Stimulated activated CD4-positive, alpha-beta T cell treated with anti-CD3 and anti-CD28 coated beads, Interleukin-15, amount 100 ng/mL, for 24 hours (primary cell): Measurements from ENCODE around the gene LDLRAP1.
A peak's percentile ranks its signal among the peaks of the same experiment; 100 is the strongest.

Source experiments
- DNase-seq: peaks from one replicate; pipeline ENCODE4 v3.0.0-alpha.2; 2020

The LDLRAP1 gene

DNA sequence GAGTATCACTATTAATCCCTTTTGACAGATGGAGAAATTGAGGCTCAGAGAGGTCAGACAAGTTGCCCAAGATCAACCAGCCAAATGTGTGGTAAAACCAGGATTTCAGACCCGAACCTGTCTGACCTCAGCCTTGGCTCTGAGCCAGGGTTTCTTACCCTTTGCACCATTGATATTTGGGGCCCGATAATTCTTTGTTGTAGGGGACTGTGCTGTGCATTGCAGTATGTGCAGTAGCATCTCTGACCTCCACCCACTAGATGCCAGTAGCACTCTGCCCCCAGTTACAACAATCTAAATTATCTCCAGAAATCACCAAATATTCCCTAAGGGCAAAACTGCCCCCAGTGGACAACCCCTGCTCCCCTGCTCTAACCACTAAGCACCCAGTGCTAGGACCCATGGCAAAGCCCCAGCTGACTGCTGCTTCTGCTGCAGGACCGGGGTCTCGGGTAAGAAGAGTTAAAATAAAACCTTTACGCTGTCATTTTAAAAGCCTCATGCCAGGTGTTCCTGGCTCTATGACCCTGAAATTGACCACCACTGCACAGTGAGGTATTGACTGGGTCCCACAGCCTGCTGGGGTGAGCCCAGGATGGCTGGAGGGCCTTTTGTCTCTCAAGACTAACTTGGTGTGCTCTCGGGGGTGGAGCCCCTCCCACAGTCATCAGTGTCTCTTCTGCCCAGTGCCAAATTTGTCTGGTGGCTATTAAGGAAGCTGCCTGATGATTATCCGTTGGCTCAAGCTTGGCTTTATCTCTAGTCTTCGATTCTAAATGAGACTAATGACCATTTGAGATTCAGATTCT lies 67.6 kb downstream of the LDLRAP1 start:
- peak; percentile 13 for DNase-seq

DNA sequence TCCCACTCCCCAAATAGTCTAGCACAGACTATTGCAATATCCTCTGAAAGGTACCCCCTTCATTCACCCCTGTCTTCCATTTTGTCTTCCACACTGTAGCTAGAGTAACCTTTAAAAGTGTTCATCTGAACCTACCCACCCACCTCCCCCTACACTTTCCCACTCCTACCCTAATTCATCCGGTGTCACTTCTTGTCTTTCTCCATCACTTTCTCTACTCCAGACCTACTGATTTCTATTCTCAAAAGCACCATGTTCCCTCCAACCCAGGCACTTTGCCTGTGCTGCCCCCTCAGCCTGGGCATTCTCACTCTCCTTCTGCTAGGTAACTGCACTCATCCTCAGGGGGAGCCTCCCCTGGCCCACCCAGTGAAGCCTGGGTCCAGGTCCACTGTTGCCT lies 68.4 kb downstream of the LDLRAP1 start:
- DNase-seq = no peak

DNA sequence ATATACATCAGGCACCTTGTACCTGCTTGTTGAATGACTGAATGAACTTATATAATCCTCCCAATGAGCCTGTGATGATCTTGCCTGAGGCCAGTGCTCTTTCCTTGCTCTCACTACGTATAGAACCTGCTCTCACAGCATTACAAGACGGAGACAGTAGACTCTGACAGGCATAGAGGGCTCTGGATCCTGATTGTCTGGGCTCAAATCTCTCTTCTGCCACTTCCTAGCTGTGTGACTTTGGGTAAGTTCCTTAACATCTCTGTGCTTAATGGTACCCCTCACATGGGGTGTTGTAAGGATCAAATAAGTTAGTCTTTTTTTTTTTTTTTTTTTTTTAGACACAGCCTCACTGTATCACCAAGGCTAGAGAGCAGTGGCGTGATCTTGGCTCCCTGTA lies 69.0 kb downstream of the LDLRAP1 start:
- DNase-seq = no peak

DNA sequence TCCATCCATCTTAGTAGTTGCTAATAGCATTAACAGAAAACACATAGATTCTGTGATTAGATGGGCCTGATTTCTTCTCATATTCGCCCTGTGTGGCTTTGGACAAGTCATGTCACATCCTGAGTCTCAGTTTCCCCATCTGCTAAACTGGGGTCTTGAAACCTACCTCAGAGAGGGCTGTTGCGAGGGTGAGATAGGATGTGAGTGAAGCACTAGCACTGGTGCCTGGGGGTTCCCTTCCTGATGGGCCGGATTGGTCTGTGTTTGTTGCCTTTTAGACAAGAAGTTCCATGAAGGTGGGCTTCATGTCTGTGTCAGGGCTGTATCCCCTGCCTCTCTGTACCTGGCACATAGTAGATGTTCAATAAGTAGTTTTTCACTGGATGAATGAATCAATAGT lies 69.7 kb downstream of the LDLRAP1 start:
- DNase-seq = no peak

DNA sequence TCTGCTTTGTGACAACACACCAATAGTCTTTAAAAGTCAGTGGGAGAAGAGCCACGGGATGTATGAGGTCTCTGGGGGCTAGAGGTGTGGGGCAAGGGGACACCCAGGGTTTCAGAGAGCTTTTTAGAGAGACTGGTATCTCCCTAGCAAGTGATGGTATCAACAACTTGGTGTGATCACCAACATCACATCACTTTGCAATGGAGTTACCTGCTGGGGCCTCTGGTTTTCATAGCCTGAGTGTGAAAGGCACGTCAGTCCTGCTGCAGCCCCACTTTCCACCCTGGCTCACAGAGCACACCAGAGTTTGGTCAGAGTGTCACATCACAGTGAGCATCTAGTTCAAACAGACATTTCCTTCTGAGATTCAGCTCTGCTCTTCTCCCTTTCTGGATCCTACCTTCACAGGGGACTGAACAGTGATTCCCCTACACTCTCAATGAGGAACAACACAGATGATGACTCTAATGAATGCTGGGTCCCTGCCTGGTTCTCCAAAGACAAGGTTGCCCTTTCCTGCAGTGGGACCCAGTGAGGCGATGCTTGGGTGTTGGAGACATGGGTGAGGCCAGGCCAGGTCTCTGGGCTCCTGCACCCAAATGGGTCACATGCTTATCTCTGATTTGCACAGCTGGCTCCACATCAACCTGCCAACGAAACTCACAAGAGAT lies 71.2 kb downstream of the LDLRAP1 start:
- DNase-seq = peak; percentile 26

DNA sequence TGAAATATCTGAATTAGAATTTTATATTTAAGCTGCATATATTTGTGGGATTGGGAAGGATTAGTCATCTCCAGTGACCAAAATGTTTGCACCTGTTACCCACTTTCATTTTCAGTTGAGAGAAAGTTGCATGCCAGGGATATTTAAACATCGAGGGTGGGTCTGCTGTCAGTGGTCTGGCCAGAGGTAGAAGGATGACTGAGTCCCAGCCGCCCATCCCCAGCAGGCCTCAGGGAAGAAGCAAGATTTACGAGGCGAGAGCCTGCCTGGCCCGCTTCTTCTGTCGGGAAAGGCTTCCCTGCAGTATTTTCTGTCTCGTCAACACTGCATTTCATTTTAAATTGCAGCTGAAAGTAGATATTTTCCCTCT lies 71.8 kb downstream of the LDLRAP1 start:
- DNase-seq = peak; percentile 18

DNA sequence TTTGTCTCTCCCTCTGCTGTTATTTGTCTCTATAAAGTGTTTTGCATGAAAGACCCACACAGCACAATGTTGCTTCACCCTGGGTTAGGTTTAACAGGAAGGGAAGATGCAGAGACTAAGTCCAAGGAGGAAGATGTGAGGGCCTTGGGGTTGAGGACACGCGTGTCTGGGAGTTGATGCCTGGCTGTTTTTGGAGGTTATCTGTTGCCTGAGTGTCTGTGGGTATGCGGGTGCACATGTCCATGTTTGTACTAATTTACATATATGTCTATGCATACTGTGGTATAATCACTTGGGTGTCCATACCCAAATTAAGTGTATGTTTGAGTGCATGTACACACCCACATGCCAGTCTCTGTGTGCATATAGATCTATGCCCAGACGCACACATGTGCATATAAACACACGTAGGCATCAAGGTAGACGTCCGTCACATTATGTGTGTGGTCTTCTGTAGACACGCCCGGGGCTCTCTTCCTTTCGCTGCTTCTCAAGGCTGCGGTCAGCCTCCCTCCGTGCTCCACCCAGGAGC lies 72.2 kb downstream of the LDLRAP1 start:
- DNase-seq = no peak

DNA sequence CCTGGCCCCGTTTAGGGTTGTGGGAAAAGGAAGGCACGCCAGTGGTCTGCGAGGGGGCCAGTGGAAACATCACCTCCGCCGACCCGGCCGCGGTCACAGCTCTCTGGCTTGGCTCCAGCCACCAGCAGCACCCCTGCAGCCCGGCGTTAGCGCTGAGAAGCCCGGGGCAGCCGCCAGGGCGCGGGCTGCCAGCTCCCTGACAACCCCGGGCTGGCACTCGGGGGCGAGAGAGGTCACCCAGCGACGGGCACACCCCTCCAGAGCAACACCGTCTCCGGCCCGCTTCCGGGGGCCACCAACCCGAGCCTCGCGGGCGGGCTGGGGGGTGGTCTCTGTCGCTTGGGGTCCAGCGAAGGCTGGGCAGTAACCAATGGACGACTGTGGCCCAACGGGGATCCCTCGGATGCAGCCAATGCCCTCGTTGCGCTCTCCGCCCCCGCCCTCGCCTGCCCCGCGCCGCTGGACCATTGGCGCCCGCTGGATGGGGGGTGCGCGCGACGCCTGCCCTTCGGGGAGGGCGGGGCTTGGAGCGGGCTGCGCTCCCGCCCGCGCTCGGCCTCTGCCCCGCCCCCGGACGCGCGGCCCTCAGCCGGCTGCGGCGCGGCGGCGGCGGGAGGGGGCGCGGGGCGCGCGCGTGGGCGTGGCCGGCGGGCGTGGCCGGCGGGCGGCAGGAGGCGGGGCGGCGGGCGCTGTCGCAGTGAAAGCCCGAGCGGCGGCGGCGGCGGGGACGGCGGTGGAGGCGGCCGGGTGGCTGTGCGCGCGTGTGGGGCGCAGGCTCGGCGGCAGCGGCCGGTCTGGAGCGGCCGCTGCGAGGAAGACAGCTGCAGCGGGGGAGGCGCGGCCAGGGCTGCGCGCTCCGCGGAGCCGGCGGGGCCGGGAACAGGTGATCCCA lies 72.9 kb downstream of the LDLRAP1 start, which contains the start of gene MAN1C1:
TSS of gene MAN1C1 (plus strand) at position 697 of the 892 bp plus-strand sequence. CDS start 1,007 bp downstream, outside the sequence.
- DNase-seq = peak; percentile 81

DNA sequence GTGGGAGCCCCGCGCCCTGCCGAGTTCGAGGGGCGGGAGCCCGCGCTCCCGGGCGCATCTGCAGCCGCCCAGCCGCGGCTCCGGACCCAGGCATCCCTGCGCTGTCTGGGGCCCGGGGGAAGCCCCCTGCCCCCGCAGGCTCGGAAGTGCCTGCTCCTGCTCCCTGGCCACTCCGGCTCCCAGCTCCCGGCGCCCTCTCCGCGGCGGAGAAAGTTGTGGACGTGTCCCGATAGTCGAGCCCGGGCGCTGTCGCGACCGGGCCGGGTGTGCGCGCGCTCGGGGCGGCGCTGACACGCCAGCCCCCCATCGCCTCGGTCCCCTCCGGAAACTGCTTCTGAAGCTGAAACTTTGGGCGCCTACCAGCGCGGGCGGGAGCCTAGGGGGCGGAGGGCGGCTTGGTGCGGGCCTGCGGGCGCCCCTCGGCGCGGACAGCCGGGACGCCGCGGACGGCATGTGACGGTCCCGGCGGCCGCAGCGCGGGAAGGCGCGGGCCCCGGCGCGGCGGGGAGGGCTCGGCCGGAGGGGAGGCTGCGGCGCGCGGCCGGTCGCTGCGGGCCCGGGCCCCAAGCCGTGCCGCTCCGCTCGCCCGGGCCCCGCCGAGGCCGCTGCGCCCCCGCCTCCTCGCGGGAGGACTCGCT lies 73.7 kb downstream of the LDLRAP1 start:
- DNase-seq = peak; percentile 48

DNA sequence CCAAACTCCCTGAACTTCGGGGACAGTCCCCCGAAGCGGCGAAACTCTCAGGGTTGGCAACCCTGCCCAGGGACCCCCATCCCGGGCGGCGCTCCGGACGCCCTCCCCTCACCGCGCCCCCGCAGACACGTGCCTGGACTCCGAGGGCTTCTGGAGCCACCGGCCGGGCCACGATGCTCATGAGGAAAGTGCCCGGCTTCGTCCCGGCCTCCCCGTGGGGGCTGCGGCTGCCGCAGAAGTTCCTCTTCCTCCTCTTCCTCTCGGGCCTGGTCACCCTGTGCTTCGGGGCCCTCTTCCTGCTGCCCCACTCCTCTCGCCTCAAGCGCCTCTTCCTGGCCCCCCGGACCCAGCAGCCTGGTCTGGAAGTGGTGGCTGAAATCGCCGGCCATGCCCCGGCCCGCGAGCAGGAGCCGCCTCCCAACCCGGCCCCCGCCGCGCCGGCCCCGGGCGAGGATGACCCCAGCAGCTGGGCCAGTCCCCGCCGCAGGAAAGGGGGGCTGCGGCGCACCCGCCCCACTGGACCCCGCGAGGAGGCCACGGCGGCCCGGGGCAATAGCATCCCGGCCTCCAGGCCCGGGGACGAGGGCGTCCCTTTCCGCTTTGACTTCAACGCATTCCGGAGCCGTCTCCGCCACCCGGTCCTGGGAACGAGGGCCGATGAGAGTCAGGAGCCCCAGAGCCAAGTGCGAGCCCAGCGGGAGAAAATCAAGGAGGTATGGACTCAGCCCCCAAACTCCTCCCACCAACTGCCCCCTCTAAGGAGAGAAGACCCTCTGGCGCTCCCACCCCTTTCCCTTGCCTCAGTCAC lies 74.4 kb downstream of the LDLRAP1 start:
- DNase-seq = peak; percentile 37

DNA sequence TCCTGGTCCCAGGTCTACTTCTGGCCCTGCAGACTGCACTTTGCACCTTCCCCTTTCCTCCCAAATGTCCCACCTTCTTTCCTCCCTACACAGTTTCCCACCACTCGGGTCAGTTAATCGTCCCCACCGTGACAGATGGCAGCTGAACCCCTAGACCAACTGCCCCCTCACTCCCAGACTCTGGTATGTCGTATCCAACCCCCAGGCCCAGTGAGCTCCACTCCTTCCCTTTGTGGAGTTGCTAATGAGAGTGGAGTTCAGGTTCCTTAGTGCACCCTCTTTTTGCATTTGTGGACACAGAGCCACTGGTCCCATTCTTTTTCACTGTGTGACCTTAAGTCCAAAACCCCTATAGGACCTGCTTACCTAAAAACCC lies 75.0 kb downstream of the LDLRAP1 start:
- no peak for DNase-seq
